Suprapubic skin (tissue), 4 donors: ENCODE measurements around the gene HOXA7. TPM values are rescaled to one million over a fixed set of nuclear protein-coding genes. Genes with fewer than 3 reads are reported as not detected.

Experiments
- DNase-seq, 2 donors: peaks; one replicate each; pipeline ENCODE4 v3.0.0-alpha.2; 2019; ENCODE audit warnings: low spot score in 2 of 2
- H3K27ac ChIP-seq: fragments of 200-600 bp; sonication (generic); one replicate; pipeline ENCODE4 v1.5.1; 2019
- H3K27me3 ChIP-seq: fragments of 200-600 bp; sonication (generic); one replicate; pipeline ENCODE4 v1.5.1; 2019
- H3K36me3 ChIP-seq: fragments of 200-600 bp; sonication (generic); one replicate; pipeline ENCODE4 v1.5.1; 2019
- H3K4me1 ChIP-seq: fragments of 200-600 bp; sonication (generic); one replicate; pipeline ENCODE4 v1.5.1; 2019
- H3K4me3 ChIP-seq: fragments of 200-600 bp; sonication (generic); one replicate; pipeline ENCODE4 v1.5.1; 2019; ENCODE audit warnings: mild to moderate bottlenecking
- H3K9me3 ChIP-seq: fragments of 200-600 bp; sonication (generic); one replicate; pipeline ENCODE4 v1.5.1; 2019
- CTCF ChIP-seq, 2 donors: fragments of 200-600 bp in 1 of 2; fragments of 450-650 bp in 1 of 2; sonication (generic) in 1 of 2; IDR thresholded peaks; one replicate each; pipeline ENCODE4 v1.5.1; 2016 to 2019; ENCODE audit warnings: antibody characterized with exemption in 2 of 2, mild to moderate bottlenecking in 1 of 2, moderate library complexity in 1 of 2
- EP300 ChIP-seq: sonication (generic); formaldehyde crosslinking; IDR thresholded peaks from one replicate; pipeline ENCODE4 v1.6.1; 2017; ENCODE audit warnings: antibody characterized with exemption
- POLR2A ChIP-seq, 2 donors: fragments of 450-650 bp; IDR thresholded peaks; one replicate each; pipeline ENCODE4 v1.6.1; 2017; ENCODE audit warnings: antibody characterized with exemption in 2 of 2, mild to moderate bottlenecking in 2 of 2, moderate library complexity in 2 of 2
- POLR2AphosphoS5 ChIP-seq, 3 donors: sonication (generic); formaldehyde crosslinking; IDR thresholded peaks; one replicate each; pipeline ENCODE4 v1.6.1; 2017; ENCODE audit warnings: antibody characterized with exemption in 3 of 3
- whole genome bisulfite sequencing: methylation state at CpG from one replicate; pipeline ENCODE4 v1.1.5; 2018; 5-methylcytosine and 5-hydroxymethylcytosine counted together
- total RNA-seq, 4 donors: library from RNA; depleted of rRNA; stranded (reverse); fragments of >200 nt; gene quantifications; one replicate each; pipeline ENCODE4 v1.1.0, GENCODE V29; 2016

The HOXA7 gene
- total RNA-seq, 4 donors from 2014 or later: 14.8 to 23.6 (median 17.5) TPM

GRCh38 chr7:27182285-27182841, 25.9 kb upstream of the HOXA7 start:
- Histone ChIP-seq H3K27me3 (peaks cover 73% of the 10 kb centered on the region), H3K4me3 (no peak overlapping the region), H3K27ac (no peak overlapping the region), H3K36me3 (no peaks in the 10 kb centered on the region), H3K9me3 (no peaks in the 10 kb centered on the region), H3K4me1 (peaks cover 47% of the 10 kb centered on the region)
- DNase-seq: peak; percentile 56 to 73
- WGBS: 74% methylated on average over 3 of the region's 4 CpGs
- TF ChIP-seq POLR2AphosphoS5 (IDR thresholded peaks at IDR 0.05) (no peak), POLR2A (IDR thresholded peaks at IDR 0.05) (no peak), CTCF (IDR thresholded peaks at IDR 0.05) (no peak), EP300 (no peak)

- Histone ChIP-seq H3K9me3 (no peaks in the 10 kb centered on the region), H3K27me3 (peaks cover 70% of the 10 kb centered on the region), H3K27ac (no peak overlapping the region), H3K4me1 (peaks cover 49% of the 10 kb centered on the region), H3K4me3 (no peak overlapping the region), H3K36me3 (no peaks in the 10 kb centered on the region)
- 82% methylated on average over 4 of the region's 4 CpGs for WGBS
- no peak for TF ChIP-seq CTCF (IDR thresholded peaks at IDR 0.05)
- TF ChIP-seq EP300: no peak
- TF ChIP-seq POLR2AphosphoS5 (IDR thresholded peaks at IDR 0.05): no peak
- TF ChIP-seq POLR2A (IDR thresholded peaks at IDR 0.05): no peak
- DNase-seq: peak; percentile 49 to 72
These were observed 25.4 kb upstream of the HOXA7 start for GRCh38 chr7:27181795-27182275.

- WGBS: 86% methylated on average over 8 of the region's 12 CpGs
- DNase-seq: peak; percentile 67 to 75
These were observed 24.3 kb upstream of the HOXA7 start for GRCh38 chr7:27180431-27181420.

GRCh38 chr7:27179503-27180430, 23.3 kb upstream of the HOXA7 start:
- Histone ChIP-seq H3K4me3 (peak overlapping the region; percentile 32), H3K27ac (peak overlapping the region; percentile 42), H3K36me3 (no peaks in the 10 kb centered on the region), H3K4me1 (peaks cover 48% of the 10 kb centered on the region), H3K9me3 (no peaks in the 10 kb centered on the region), H3K27me3 (peaks cover 49% of the 10 kb centered on the region)
- TF ChIP-seq CTCF (IDR thresholded peaks at IDR 0.05): peak; percentile 61 to 93
- TF ChIP-seq POLR2A (IDR thresholded peaks at IDR 0.05): no peak
- peak in 1 of 3 donors; percentile 15 for TF ChIP-seq POLR2AphosphoS5 (IDR thresholded peaks at IDR 0.05)
- no peak for TF ChIP-seq EP300
- peak; percentile 89 to 91 for DNase-seq
- WGBS: 36% methylated on average over 56 of the region's 56 CpGs

More at GRCh38 chr7:27180431-27181420, 24.3 kb upstream of the HOXA7 start:
- TF ChIP-seq EP300: no peak
- TF ChIP-seq CTCF (IDR thresholded peaks at IDR 0.05): no peak
- TF ChIP-seq POLR2AphosphoS5 (IDR thresholded peaks at IDR 0.05): no peak
- TF ChIP-seq POLR2A (IDR thresholded peaks at IDR 0.05): no peak
- no peaks in the 10 kb centered on the region for H3K36me3 ChIP-seq
- peak overlapping the region; percentile 32 for H3K4me3 ChIP-seq
- peaks cover 50% of the 10 kb centered on the region for H3K4me1 ChIP-seq
- H3K27me3 ChIP-seq: peaks cover 59% of the 10 kb centered on the region
- no peaks in the 10 kb centered on the region for H3K9me3 ChIP-seq
- peak overlapping the region; percentile 42 for H3K27ac ChIP-seq
